Tibial nerve (tissue), 4 donors: ENCODE data around the gene FMO3. TPM values are rescaled to one million over a fixed set of nuclear protein-coding genes. Genes with fewer than 3 reads are reported as not detected.

Source experiments
- DNase-seq, 2 donors: peaks; one replicate each; pipeline ENCODE4 v3.0.0-alpha.2; 2019; ENCODE audit warnings: low spot score in 2 of 2
- H3K27ac ChIP-seq, 4 donors: fragments of 200-600 bp; sonication (generic) in 3 of 4; one replicate each; pipeline ENCODE4 v1.5.1; 2017 to 2019; ENCODE audit warnings: mild to moderate bottlenecking in 1 of 4
- H3K27me3 ChIP-seq, 2 donors: fragments of 200-600 bp; sonication (generic) in 1 of 2; one replicate each; pipeline versions ENCODE4 v1.5.1 to v1.6.0; 2017 to 2019
- H3K36me3 ChIP-seq, 3 donors: fragments of 200-600 bp; sonication (generic); one replicate each; pipeline ENCODE4 v1.5.1; 2018 to 2019
- H3K4me1 ChIP-seq, 4 donors: fragments of 200-600 bp; sonication (generic) in 3 of 4; one replicate each; pipeline ENCODE4 v1.5.1; 2017 to 2019
- H3K4me3 ChIP-seq, 4 donors: fragments of 200-600 bp; sonication (generic) in 3 of 4; one replicate each; pipeline ENCODE4 v1.5.1; 2017 to 2019; ENCODE audit warnings: mild to moderate bottlenecking in 1 of 4, moderate library complexity in 1 of 4
- H3K9me3 ChIP-seq, 4 donors: fragments of 200-600 bp; sonication (generic) in 3 of 4; one replicate each; pipeline ENCODE4 v1.5.1; 2017 to 2019
- CTCF ChIP-seq, 5 experiments: fragments of 200-600 bp in 3 of 5; fragments of 450-650 bp in 2 of 5; sonication (generic) in 3 of 5; IDR thresholded peaks; one replicate each; pipeline ENCODE4 v1.5.1; 2016 to 2019; ENCODE audit warnings: antibody characterized with exemption in 5 of 5, mild to moderate bottlenecking in 3 of 5, moderate library complexity in 2 of 5
- EP300 ChIP-seq, 2 donors: sonication (generic); formaldehyde crosslinking; IDR thresholded peaks; one replicate each; pipeline ENCODE4 v1.6.1; 2017; ENCODE audit warnings: antibody characterized with exemption in 2 of 2, mild to moderate bottlenecking in 1 of 2
- POLR2A ChIP-seq, 2 donors: fragments of 450-650 bp; IDR thresholded peaks; one replicate each; pipeline ENCODE4 v1.6.1; 2017; ENCODE audit warnings: antibody characterized with exemption in 2 of 2, mild to moderate bottlenecking in 2 of 2, moderate library complexity in 2 of 2
- WGBS, 2 donors: methylation state at CpG; one replicate each; pipeline ENCODE4 v1.1.5; 2018; 5-methylcytosine and 5-hydroxymethylcytosine counted together
- total RNA-seq, 4 donors: library from RNA; depleted of rRNA; stranded (reverse); fragments of >200 nt; gene quantifications; one replicate each; pipeline ENCODE4 v1.1.0, GENCODE V29; 2016

FMO3 gene
- total RNA-seq, 4 donors from 2014 or later: 1.8 to 4.8 (median 3.1) TPM

GRCh38 chr1:171082606-171083005 is 8.1 kb upstream of the FMO3 start:
- no peaks in the 10 kb centered on the region for H3K9me3 ChIP-seq
- no peak for DNase-seq
- H3K36me3 ChIP-seq: no peaks in the 10 kb centered on the region
- 45 to 62% methylated on average over 1 of the region's 1 CpG for WGBS, 2 donors
- H3K27ac ChIP-seq: no peak overlapping the region
- H3K27me3 ChIP-seq: no peaks in the 10 kb centered on the region
- TF ChIP-seq POLR2A (IDR thresholded peaks at IDR 0.05) (no peak), CTCF (IDR thresholded peaks at IDR 0.05) (no peak), EP300 (IDR thresholded peaks at IDR 0.05) (no peak)
- H3K4me1 ChIP-seq: peaks cover 0 to 16% (median 5%) of the 10 kb centered on the region in 4 donors
- H3K4me3 ChIP-seq: no peak overlapping the region

- no peak for TF ChIP-seq CTCF (IDR thresholded peaks at IDR 0.05)
- TF ChIP-seq EP300 (IDR thresholded peaks at IDR 0.05): no peak
- TF ChIP-seq POLR2A (IDR thresholded peaks at IDR 0.05): no peak
- 76 to 78% methylated on average over 5 of the region's 5 CpGs for WGBS, 2 donors
- no peaks in the 10 kb centered on the region for H3K36me3 ChIP-seq
- no peak overlapping the region for H3K27ac ChIP-seq
- no peaks in the 10 kb centered on the region for H3K27me3 ChIP-seq
- H3K9me3 ChIP-seq: no peaks in the 10 kb centered on the region
- no peak overlapping the region for H3K4me3 ChIP-seq
- peaks cover 0 to 16% (median 5%) of the 10 kb centered on the region in 4 donors for H3K4me1 ChIP-seq
- DNase-seq: no peak
Measured at GRCh38 chr1:171083222-171083621, 7.5 kb upstream of the FMO3 start.

GRCh38 chr1:171084091-171084490 is 6.6 kb upstream of the FMO3 start:
- Histone ChIP-seq H3K27me3 (no peaks in the 10 kb centered on the region), H3K36me3 (no peaks in the 10 kb centered on the region), H3K9me3 (no peaks in the 10 kb centered on the region), H3K27ac (no peak overlapping the region), H3K4me1 (peaks cover 0 to 16% (median 5%) of the 10 kb centered on the region in 4 donors), H3K4me3 (no peak overlapping the region)
- TF ChIP-seq CTCF (IDR thresholded peaks at IDR 0.05) (no peak), EP300 (IDR thresholded peaks at IDR 0.05) (no peak), POLR2A (IDR thresholded peaks at IDR 0.05) (no peak)
- DNase-seq: no peak

- TF ChIP-seq POLR2A (IDR thresholded peaks at IDR 0.05) (no peak), CTCF (IDR thresholded peaks at IDR 0.05) (no peak), EP300 (IDR thresholded peaks at IDR 0.05) (no peak)
- Histone ChIP-seq H3K9me3 (no peaks in the 10 kb centered on the region), H3K4me3 (no peak overlapping the region), H3K27me3 (no peaks in the 10 kb centered on the region), H3K27ac (no peak overlapping the region), H3K4me1 (peaks cover 0 to 16% (median 5%) of the 10 kb centered on the region in 4 donors), H3K36me3 (no peaks in the 10 kb centered on the region)
- no peak for DNase-seq
- WGBS, 2 donors: 86 to 87% methylated on average over 2 of the region's 2 CpGs
Measured at GRCh38 chr1:171084870-171085269, 5.8 kb upstream of the FMO3 start.

GRCh38 chr1:171087896-171088295 is 2.8 kb upstream of the FMO3 start:
- TF ChIP-seq CTCF (IDR thresholded peaks at IDR 0.05) (no peak), POLR2A (IDR thresholded peaks at IDR 0.05) (no peak), EP300 (IDR thresholded peaks at IDR 0.05) (no peak)
- no peak overlapping the region for H3K27ac ChIP-seq
- H3K27me3 ChIP-seq: no peaks in the 10 kb centered on the region
- no peaks in the 10 kb centered on the region for H3K9me3 ChIP-seq
- no peak for DNase-seq
- no peaks in the 10 kb centered on the region for H3K36me3 ChIP-seq
- H3K4me3 ChIP-seq: no peak overlapping the region
- no peaks in the 10 kb centered on the region for H3K4me1 ChIP-seq
